HEK293 (cell line): Measurements from ENCODE around the gene INPP5B.
A peak's percentile ranks its signal among the peaks of the same experiment; 100 is the strongest.

Source experiments
- CTCF ChIA-PET: fragments of 350-600 bp; formaldehyde crosslinking; extraction: SDS; loops from one replicate; lab custom pipeline; 2021; ENCODE audit warnings: antibody characterized with exemption; lab: Yijun Ruan, JAX
- POLR2A ChIA-PET: fragments of 300-600 bp; formaldehyde crosslinking; extraction: SDS; loops from one replicate; lab custom pipeline; 2020; ENCODE audit warnings: antibody characterized with exemption, inconsistent platforms; lab: Yijun Ruan, JAX
- H3K27ac ChIP-seq: fragments of 200-500 bp; sonication (Bioruptor generic); 2 replicates; pipeline ENCODE4 v1.5.1; 2014; ENCODE audit warnings: low read depth, low read length, control low read depth, inconsistent platforms; ENCODE audit errors: extremely low read depth
- H3K36me3 ChIP-seq, 2 experiments: fragments of 200-500 bp in 1 of 2; sonication (Bioruptor generic) in 1 of 2; 1 replicate in 1 of 2; 2 replicates in 1 of 2; pipeline ENCODE4 v1.5.1; 2014 to 2017; ENCODE audit warnings: inconsistent platforms in 2 of 2, low read length in 2 of 2; ENCODE audit not compliant: control insufficient read depth in 2 of 2, insufficient read depth in 1 of 2
- H3K4me1 ChIP-seq: fragments of 200-500 bp; sonication (Bioruptor generic); 2 replicates; pipeline ENCODE4 v1.5.1; 2014; ENCODE audit warnings: mild to moderate bottlenecking, low read length, inconsistent platforms; ENCODE audit not compliant: control insufficient read depth, insufficient read depth
- H3K4me3 ChIP-seq: 2 replicates; pipeline ENCODE4 v1.5.1; 2011; ENCODE audit warnings: low read depth, mild to moderate bottlenecking, control low read depth, low read length, moderate library complexity
- H3K9me3 ChIP-seq: fragments of 200-500 bp; sonication (Bioruptor generic); 2 replicates; pipeline ENCODE4 v1.5.1; 2014; ENCODE audit warnings: low read depth, low read length, inconsistent platforms; ENCODE audit not compliant: control insufficient read depth, insufficient read depth
- CTCF ChIP-seq: fragments of 450-650 bp; formaldehyde crosslinking; IDR thresholded peaks from 2 replicates; pipeline ENCODE4 v1.5.1; 2016; ENCODE audit warnings: missing biosample characterization, missing genetic modification characterization
- IKZF3 ChIP-seq: fragments of 450-650 bp; IDR thresholded peaks from 2 replicates; pipeline ENCODE4 v1.5.0; 2018; ENCODE audit warnings: missing biosample characterization, mild to moderate bottlenecking, missing genetic modification characterization, moderate library complexity
- KLF1 ChIP-seq: fragments of 450-650 bp; formaldehyde crosslinking; IDR thresholded peaks from 2 replicates; pipeline ENCODE4 v1.5.1; 2016; ENCODE audit warnings: missing biosample characterization, missing genetic modification characterization
- KLF16 ChIP-seq: fragments of 450-650 bp; formaldehyde crosslinking; IDR thresholded peaks from 2 replicates; pipeline ENCODE4 v1.5.1; 2017; ENCODE audit warnings: missing biosample characterization, missing genetic modification characterization
- KLF9 ChIP-seq: fragments of 450-650 bp; formaldehyde crosslinking; IDR thresholded peaks from 2 replicates; pipeline ENCODE4 v1.5.1; 2016; ENCODE audit warnings: missing biosample characterization, missing genetic modification characterization, low read depth
- SCRT1 ChIP-seq: fragments of 450-650 bp; formaldehyde crosslinking; IDR thresholded peaks from 2 replicates; pipeline ENCODE4 v1.5.1; 2016; ENCODE audit warnings: missing biosample characterization, missing genetic modification characterization, borderline replicate concordance
- SCRT2 ChIP-seq: fragments of 450-650 bp; formaldehyde crosslinking; IDR thresholded peaks from 2 replicates; pipeline ENCODE4 v1.5.1; 2016; ENCODE audit warnings: missing biosample characterization, missing genetic modification characterization
- SETDB1 ChIP-seq: IDR thresholded peaks from one replicate; pipeline ENCODE4 v1.6.1; 2017; ENCODE audit warnings: mild to moderate bottlenecking, low read length, moderate library complexity, mixed read lengths; ENCODE audit not compliant: insufficient read length
- ZBTB10 ChIP-seq: fragments of 450-650 bp; formaldehyde crosslinking; IDR thresholded peaks from 2 replicates; pipeline ENCODE4 v1.5.1; 2016; ENCODE audit warnings: missing biosample characterization, missing genetic modification characterization
- ZFHX2 ChIP-seq: fragments of 450-650 bp; formaldehyde crosslinking; conservative IDR thresholded peaks from 2 replicates; pipeline ENCODE4 v1.5.1; 2016; ENCODE audit warnings: missing biosample characterization, missing genetic modification characterization
- ZNF140 ChIP-seq: fragments of 450-650 bp; formaldehyde crosslinking; IDR thresholded peaks from 2 replicates; pipeline ENCODE4 v1.5.1; 2016; ENCODE audit warnings: missing biosample characterization, missing genetic modification characterization
- ZNF433 ChIP-seq: fragments of 450-650 bp; formaldehyde crosslinking; IDR thresholded peaks from 2 replicates; pipeline ENCODE4 v1.5.1; 2016; ENCODE audit warnings: missing biosample characterization, missing genetic modification characterization, low read depth
- ZNF571 ChIP-seq: fragments of 450-650 bp; formaldehyde crosslinking; IDR thresholded peaks from 2 replicates; pipeline ENCODE4 v1.5.0; 2017; ENCODE audit warnings: missing biosample characterization, missing genetic modification characterization
- ZNF777 ChIP-seq: fragments of 450-650 bp; formaldehyde crosslinking; IDR thresholded peaks from 2 replicates; pipeline ENCODE4 v1.5.1; 2017; ENCODE audit warnings: missing biosample characterization, missing genetic modification characterization, borderline replicate concordance
- ZSCAN18 ChIP-seq: fragments of 450-650 bp; formaldehyde crosslinking; IDR thresholded peaks from 2 replicates; pipeline ENCODE4 v1.5.1; 2016; ENCODE audit warnings: missing biosample characterization, missing genetic modification characterization
- ZSCAN4 ChIP-seq: fragments of 450-650 bp; formaldehyde crosslinking; IDR thresholded peaks from 2 replicates; pipeline ENCODE4 v1.5.1; 2017; ENCODE audit warnings: missing biosample characterization, missing genetic modification characterization

Gene INPP5B

GRCh38 chr1:37922767-37923550 is 23.9 kb downstream of the INPP5B start:
- no peak overlapping the region for H3K27ac ChIP-seq
- CTCF ChIA-PET, result interaction anchor here (0.5 to 2.5 kb wide), 6 partner anchors 13 to 950 kb away, joined by 3 to 7 read pairs (median 4); no protein-coding TSS in a partner anchor
- H3K4me1 ChIP-seq, result peaks cover 3% of the 10 kb centered on the region; the same call in 1 of the 2 replicates
- H3K4me3 ChIP-seq, result no peak overlapping the region
- no peaks in the 10 kb centered on the region for H3K9me3 ChIP-seq
- TF ChIP-seq KLF16 (tag by site-specific recombination) (no peak), SCRT1 (peak; percentile 21; the same call in 1 of the 2 replicates), SCRT2 (tag by site-specific recombination) (peak; percentile 64; the same call in 1 of the 2 replicates), ZNF433 (tag by site-specific recombination) (no peak), ZSCAN18 (tag by site-specific recombination) (no peak), SETDB1 (no peak), ZBTB10 (tag by site-specific recombination) (no peak)
- H3K36me3 ChIP-seq, result peaks cover 0 to 10% of the 10 kb centered on the region in 2 experiments; a peak in 2 of 3 replicates
- POLR2A ChIA-PET, result interaction anchor here (0.8 to 1.1 kb wide), 3 partner anchors 8 to 13 kb away, joined by 3 to 4 read pairs (median 3); no protein-coding TSS in a partner anchor

- Histone ChIP-seq H3K36me3 (peaks cover 0 to 10% of the 10 kb centered on the region in 2 experiments; a peak in 2 of 3 replicates), H3K9me3 (no peaks in the 10 kb centered on the region), H3K27ac (no peak overlapping the region), H3K4me1 (0 out of 2 replicates have a peak, but pooled peaks cover 2% of the 10 kb centered on the region), H3K4me3 (no peak overlapping the region)
- ChIA-PET POLR2A (no interaction called here), CTCF (no interaction called here)
- TF ChIP-seq CTCF (tag by site-specific recombination) (0 out of 2 replicates have a peak, but pooled peaks have one; percentile 10), KLF1 (tag by site-specific recombination) (no peak), ZNF140 (tag by site-specific recombination) (no peak), ZSCAN4 (tag by site-specific recombination) (no peak), ZNF571 (tag by site-specific recombination) (no peak), KLF9 (no peak), ZNF777 (tag by site-specific recombination) (no peak), IKZF3 (tag by site-specific recombination) (no peak), ZFHX2 (no peak)
These were observed 27.6 kb downstream of the INPP5B start for GRCh38 chr1:37919277-37919676.
